Placental pericyte (primary cell): ENCODE measurements around the gene KRT24. TPM values are rescaled to one million over a fixed set of nuclear protein-coding genes. Genes with fewer than 3 reads are reported as not detected.

ENCODE experiments used
- total RNA-seq: library from RNA; depleted of rRNA; stranded (reverse); fragments of >200 nt; gene quantifications from 2 replicates; pipeline ENCODE4 v1.2.3, GENCODE V29; 2012

The KRT24 gene
- 0.14 TPM in 1 of 2 replicates, not detected in the other for total RNA-seq

DNA sequence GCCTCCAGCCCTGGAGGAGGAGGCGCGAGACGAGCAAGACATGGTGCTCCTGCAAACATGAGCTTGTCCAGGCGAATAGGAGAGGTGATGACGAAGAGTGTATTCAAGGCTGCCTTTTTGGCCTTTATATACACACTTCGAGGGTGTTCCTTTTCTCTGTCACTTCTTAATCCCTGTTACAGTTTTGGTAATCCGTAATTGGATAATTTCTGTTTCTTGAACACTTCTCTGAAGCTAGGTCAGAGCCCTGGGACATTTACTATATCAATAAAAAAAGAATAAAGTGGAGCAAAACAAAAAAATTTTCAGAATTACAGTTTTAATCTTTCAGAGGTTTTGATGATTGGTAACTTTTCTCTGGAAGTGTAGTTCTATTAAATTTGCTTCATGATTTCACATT is at the start of gene KRT24:
Gene KRT24, minus strand, starts transcription at position 101 of the 400 bp plus-strand sequence. Its CDS starts 59 bp downstream, at position 42.

DNA sequence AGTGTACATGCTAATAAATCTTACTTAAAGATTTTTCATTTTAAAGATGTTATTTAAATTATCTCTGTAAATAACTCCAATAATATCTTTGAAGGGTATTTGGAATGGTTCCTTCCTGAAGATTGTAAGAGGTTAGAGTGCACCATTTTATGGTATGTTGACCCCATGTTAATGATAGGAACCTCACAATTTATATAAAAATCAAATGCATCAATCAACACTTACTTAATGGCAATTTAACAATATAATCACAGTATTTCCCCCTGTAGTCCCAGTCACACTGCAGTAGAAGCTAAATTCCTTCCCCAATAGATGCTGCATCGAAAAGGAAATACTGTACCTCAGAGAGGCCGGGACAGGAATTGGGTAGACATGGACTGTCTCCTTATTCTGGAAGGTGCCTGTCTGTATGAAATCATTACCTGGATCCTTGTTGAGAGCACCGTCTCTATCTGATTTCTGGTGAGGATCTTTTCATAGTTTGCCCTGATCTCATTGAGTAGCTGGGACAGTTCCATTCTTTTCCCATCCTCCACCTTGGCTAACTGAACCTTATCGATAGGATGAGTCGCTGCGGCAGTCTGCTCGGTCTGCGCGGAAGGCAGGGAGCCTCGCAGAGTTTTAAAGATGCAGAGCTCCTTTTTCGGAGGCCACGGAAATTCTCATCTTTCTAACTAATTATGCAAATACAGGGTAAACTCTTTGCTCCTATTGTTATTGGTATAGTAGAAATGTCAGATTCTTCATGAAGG is 38.8 kb downstream of the KRT24 start, which contains the start of gene KRT222:
Gene KRT222, minus strand, starts transcription at position 596 of the 752 bp plus-strand sequence. Its CDS starts 78 bp downstream, at position 518.

Other genes with a start within 250 kb of the KRT24 start
- gene TNS4, start 202.1 kb downstream of the KRT24 start, total RNA-seq: 0.14 TPM in 1 of 2 replicates, not detected in the other
- under 0.01 TPM in 1 of 2 replicates, not detected in the other for gene CCR7, start 138.3 kb downstream of the KRT24 start, total RNA-seq
- 86.0 and 89.0 TPM in 2 replicates for gene SMARCE1, start 55.9 kb downstream of the KRT24 start, total RNA-seq
- not detected in 2 replicates for gene KRT222, start 38.6 kb downstream of the KRT24 start, total RNA-seq
- not detected in 2 replicates for gene KRT25, start 51.6 kb upstream of the KRT24 start, total RNA-seq
- gene KRT26, start 68.4 kb upstream of the KRT24 start, total RNA-seq: not detected in 2 replicates
- gene KRT27, start 78.8 kb upstream of the KRT24 start, total RNA-seq: not detected in 2 replicates
- gene KRT28, start 96.2 kb upstream of the KRT24 start, total RNA-seq: not detected in 2 replicates
- gene KRT10, start 118.9 kb upstream of the KRT24 start, total RNA-seq: 3.1 and 3.5 TPM in 2 replicates
- gene KRT12, start 163.5 kb upstream of the KRT24 start, total RNA-seq: 0.43 TPM in 1 of 2 replicates, not detected in the other
- not detected in 2 replicates for gene KRT20, start 181.5 kb upstream of the KRT24 start, total RNA-seq
- gene KRT23, start 233.9 kb upstream of the KRT24 start, total RNA-seq: 0.22 TPM in 1 of 2 replicates, not detected in the other